T47D (cell line): ENCODE measurements around the gene SLC6A19.

ENCODE experiments used
- DNase-seq, 2 experiments: peaks; one replicate each; pipeline versions ENCODE4 v3.0.0 to v3.0.0-alpha.2; 2011 to 2012; ENCODE audit warnings: low read depth in 1 of 2, low spot score in 1 of 2
- JUND ChIP-seq: IDR thresholded peaks from 2 replicates; pipeline ENCODE4 v1.6.1; 2012; ENCODE audit warnings: low read depth
- in situ Hi-C: cut with HindIII; loops from 2 replicates; pipeline ENCODE4 v1.10.0; 2016; ENCODE audit warnings: low sequenced_read_pairs, low pct_unique_long_range_greater_than_20kb

The SLC6A19 gene

DNA sequence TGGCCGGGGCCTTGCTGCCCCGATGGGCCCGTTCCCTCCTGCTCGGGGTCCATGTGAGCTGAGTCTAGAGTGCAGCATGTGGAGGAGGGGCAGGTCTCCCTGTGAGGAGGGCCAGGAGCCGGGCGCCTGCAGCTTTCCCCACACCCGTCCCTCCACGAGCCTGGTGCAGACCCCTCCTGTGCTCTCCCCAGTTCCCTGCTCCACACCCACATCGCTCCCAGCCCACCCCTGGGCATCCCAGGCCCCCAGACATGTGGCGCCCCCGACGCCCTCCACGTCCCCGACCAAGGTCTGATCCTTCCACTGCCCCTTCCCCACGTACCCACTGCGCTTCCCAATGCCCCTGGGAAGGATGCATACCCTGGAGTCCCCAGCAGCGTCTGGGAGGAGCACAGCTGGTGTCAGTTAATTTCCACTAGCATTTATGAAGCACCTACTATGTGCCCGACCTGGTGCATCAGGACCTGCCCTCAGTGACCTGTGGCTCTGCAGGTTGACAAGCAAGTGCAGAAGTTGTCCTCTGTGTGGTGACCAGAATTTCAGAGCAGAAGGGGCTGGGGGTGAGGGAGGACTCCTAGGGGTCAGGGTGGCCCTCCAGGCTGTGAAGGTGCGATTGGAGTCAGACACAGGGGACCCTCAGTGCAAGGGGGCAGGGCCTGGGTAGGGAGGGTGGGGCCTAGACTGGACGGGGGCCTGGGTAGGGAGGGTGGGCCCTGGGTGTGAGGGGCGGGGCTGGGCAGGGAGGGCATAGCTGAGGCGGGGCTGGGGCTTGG lies 13.0 kb downstream of the SLC6A19 start:
- no peak for DNase-seq
- TF ChIP-seq JUND = no peak
- in situ Hi-C loops = no loop called here

DNA sequence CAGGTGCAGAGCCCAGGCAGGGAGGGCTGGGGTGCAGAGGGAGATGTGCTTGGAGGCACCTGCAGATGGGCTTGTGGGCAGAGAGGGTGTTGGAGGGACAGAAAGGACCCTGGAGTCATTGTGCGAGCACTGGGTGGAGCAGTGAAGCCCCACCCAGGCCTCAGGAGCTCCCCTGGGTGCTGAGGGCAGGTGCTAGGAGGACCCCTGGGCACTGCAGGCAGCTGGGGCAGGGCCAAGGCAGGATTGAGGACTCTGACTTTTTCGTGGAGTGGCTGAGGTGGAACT lies 13.5 kb downstream of the SLC6A19 start:
- no peak for TF ChIP-seq JUND
- no peak for DNase-seq
- in situ Hi-C loops = no loop called here

GRCh38 chr5:1215320-1216096 lies 14.1 kb downstream of the SLC6A19 start:
- in situ Hi-C loops = no loop called here
- no peak for DNase-seq
- TF ChIP-seq JUND = no peak

GRCh38 chr5:1216211-1216917 lies 15.0 kb downstream of the SLC6A19 start:
- no peak for DNase-seq
- in situ Hi-C loops = no loop called here
- TF ChIP-seq JUND = no peak

DNA sequence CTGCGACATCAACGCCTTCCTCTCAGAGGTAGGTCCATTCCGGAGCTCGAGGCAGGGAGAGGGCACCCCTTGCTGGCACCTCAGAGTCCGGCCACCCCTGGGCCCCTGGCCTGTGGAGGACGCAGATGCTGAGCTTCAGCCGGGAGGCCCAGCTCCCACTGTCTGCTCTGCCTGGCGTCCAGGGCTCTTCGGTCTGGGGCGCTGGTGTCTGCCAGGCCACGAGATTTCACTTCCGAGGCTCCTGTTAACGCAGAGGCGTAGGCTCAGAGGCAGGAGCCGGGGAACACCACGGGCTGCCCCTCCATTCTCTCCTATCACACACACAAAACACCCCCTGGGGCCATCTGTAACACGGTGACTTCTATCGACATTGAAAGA lies 15.5 kb downstream of the SLC6A19 start:
- in situ Hi-C loops = no loop called here
- DNase-seq = no peak
- TF ChIP-seq JUND = no peak

DNA sequence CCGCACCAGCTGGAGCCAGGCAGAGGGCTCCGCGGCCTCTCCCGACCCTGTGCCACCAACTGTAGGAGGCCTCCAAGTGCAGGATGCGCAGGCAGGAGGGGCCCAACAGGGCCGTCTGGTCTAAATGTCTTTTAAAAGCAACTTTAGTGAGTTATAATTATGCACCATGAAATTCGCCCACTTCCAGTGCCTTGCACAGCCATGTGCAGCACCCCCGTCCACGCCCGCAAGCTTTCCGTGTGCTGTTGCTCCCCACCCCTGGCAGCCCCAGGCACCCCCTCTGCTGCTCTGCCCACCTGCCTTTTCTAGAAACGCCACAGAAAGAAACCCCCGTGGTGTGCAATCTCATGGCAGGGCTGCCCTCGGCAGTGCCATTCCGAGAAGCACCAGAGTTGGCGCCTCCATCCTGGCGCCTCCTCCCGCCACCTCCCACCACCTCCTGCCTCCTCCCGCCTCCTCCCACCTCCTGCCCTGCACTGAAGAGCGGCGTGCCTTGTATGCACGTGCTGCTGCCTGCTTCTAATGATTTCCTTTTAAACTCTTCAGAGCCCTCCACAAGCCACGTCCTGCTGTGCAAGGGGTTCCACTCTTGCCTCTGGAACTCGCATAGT lies 16.3 kb downstream of the SLC6A19 start:
- DNase-seq = peak in 1 of 2 experiments; percentile 26
- in situ Hi-C loops = no loop called here

GRCh38 chr5:1218351-1219080 lies 17.1 kb downstream of the SLC6A19 start:
- in situ Hi-C loops = no loop called here
- TF ChIP-seq JUND = no peak
- no peak for DNase-seq

More for the DNA sequence above, 16.3 kb downstream of the SLC6A19 start:
- TF ChIP-seq JUND = no peak

- TF ChIP-seq JUND = no peak
- DNase-seq = no peak
- in situ Hi-C loops = no loop called here
These were observed 17.8 kb downstream of the SLC6A19 start for GRCh38 chr5:1219098-1219767.

DNA sequence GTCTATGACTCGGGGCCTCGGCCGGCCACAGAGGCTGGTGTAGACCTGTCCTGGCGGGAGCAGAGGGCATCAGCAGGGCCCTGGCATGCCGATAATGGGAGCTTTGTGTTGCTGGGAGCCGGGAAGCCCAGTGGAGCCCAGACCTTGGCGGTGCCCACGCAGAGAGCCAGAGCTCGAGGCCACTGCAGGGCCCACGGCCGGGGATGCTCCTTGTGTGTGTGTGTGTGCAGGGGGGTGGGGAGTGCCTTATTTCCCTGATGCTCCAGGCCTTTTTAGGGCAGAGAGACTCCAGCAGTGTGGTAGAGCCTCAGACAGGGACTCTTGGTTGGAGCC lies 18.3 kb downstream of the SLC6A19 start:
- in situ Hi-C loops = no loop called here

GRCh38 chr5:1220351-1220750 lies 19.0 kb downstream of the SLC6A19 start:
- in situ Hi-C loops = no loop called here
- no peak for DNase-seq
- no peak for TF ChIP-seq JUND

More for the DNA sequence above, 18.3 kb downstream of the SLC6A19 start:
- TF ChIP-seq JUND = no peak
- no peak for DNase-seq

- no peak for DNase-seq
- TF ChIP-seq JUND = no peak
- in situ Hi-C loops = no loop called here
These were observed 19.4 kb downstream of the SLC6A19 start for GRCh38 chr5:1220831-1221230.

DNA sequence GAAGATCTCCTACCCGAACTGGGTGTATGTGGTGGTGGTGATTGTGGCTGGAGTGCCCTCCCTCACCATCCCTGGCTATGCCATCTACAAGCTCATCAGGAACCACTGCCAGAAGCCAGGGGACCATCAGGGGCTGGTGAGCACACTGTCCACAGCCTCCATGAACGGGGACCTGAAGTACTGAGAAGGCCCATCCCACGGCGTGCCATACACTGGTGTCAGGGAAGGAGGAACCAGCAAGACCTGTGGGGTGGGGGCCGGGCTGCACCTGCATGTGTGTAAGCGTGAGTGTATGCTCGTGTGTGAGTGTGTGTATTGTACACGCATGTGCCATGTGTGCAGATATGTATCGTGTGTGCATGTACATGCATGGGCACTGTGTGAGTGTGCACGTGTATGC lies 20.3 kb downstream of the SLC6A19 start:
- TF ChIP-seq JUND = no peak
- in situ Hi-C loops = no loop called here
- no peak for DNase-seq
